KMS-11 (cell line): ENCODE measurements around the gene RAD51B.

Source experiments
- H2AFZ ChIP-seq: fragments of 200-600 bp; sonication (generic); 2 replicates; pipeline ENCODE4 v1.6.1; 2016; ENCODE audit warnings: antibody characterized with exemption, mixed run types, low read depth
- H3K27ac ChIP-seq: fragments of 200-600 bp; sonication (generic); 2 replicates; pipeline ENCODE4 v1.6.1; 2016; ENCODE audit warnings: mild to moderate bottlenecking, mixed run types
- H3K27me3 ChIP-seq: fragments of 200-600 bp; sonication (generic); 2 replicates; pipeline ENCODE4 v1.6.1; 2017; ENCODE audit warnings: mild to moderate bottlenecking, low read depth, mixed run types, moderate library complexity; ENCODE audit not compliant: insufficient read depth
- H3K36me3 ChIP-seq: fragments of 200-600 bp; sonication (generic); 2 replicates; pipeline ENCODE4 v1.6.1; 2017; ENCODE audit warnings: mild to moderate bottlenecking, mixed run types; ENCODE audit not compliant: insufficient read depth
- H3K4me1 ChIP-seq: fragments of 200-600 bp; sonication (generic); 2 replicates; pipeline ENCODE4 v1.6.1; 2016; ENCODE audit warnings: mild to moderate bottlenecking, low read depth, mixed run types; ENCODE audit not compliant: poor library complexity, severe bottlenecking
- H3K4me2 ChIP-seq: fragments of 200-600 bp; sonication (generic); 2 replicates; pipeline ENCODE4 v1.7.0; 2016; ENCODE audit warnings: mild to moderate bottlenecking, mixed run types
- H3K4me3 ChIP-seq: fragments of 200-600 bp; sonication (generic); IDR thresholded peaks from 2 replicates; pipeline ENCODE4 v1.6.1; 2017; ENCODE audit warnings: low read depth, low read length, mixed read lengths; ENCODE audit not compliant: insufficient read depth
- H3K79me2 ChIP-seq: fragments of 200-600 bp; sonication (generic); 2 replicates; pipeline ENCODE4 v1.6.1; 2016; ENCODE audit warnings: low read depth, mixed run types; ENCODE audit not compliant: insufficient read depth
- H3K9ac ChIP-seq: fragments of 200-600 bp; sonication (generic); 2 replicates; pipeline ENCODE4 v1.6.1; 2016; ENCODE audit warnings: mild to moderate bottlenecking, mixed run types
- H4K20me1 ChIP-seq: fragments of 200-600 bp; sonication (generic); 2 replicates; pipeline ENCODE4 v1.6.1; 2016; ENCODE audit warnings: mild to moderate bottlenecking, mixed run types; ENCODE audit not compliant: insufficient read depth
- TF ChIP-seq, protein P1 (sequence below): fragments of 200-600 bp; sonication (generic); conservative IDR thresholded peaks from 2 replicates; pipeline ENCODE4 v1.6.1; 2017; ENCODE audit warnings: low read depth, mild to moderate bottlenecking, antibody characterized with exemption, low read length, moderate library complexity, mixed read lengths

Gene RAD51B

DNA sequence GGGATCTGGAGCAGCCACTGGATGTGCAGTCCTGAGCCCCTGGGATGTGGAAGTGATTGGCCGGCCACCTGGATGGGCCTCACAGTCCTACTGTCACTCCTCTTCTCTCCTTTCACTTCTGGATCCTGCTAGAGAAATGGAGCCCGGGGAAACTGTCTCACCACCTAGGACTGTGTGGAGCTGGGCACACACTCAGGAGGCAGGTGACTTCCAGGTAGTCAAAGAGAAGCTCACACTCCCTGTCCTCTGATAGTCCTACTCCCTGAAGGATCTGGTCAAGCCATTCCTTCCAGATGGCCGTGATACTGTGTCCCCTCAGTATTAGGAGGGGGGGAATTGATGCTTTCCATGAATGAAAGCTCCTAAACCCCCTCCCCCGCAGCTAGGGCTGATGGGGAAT lies 772.2 kb downstream of the RAD51B start:
- H3K36me3 ChIP-seq = no peaks in the 10 kb centered on the region
- no peak overlapping the region for H2AFZ ChIP-seq
- H3K9ac ChIP-seq = no peak overlapping the region
- H3K27me3 ChIP-seq = no peaks in the 10 kb centered on the region
- no peak overlapping the region for H3K4me2 ChIP-seq
- no peaks in the 10 kb centered on the region for H4K20me1 ChIP-seq
- H3K4me1 ChIP-seq = no peaks in the 10 kb centered on the region
- H3K4me3 ChIP-seq = no peak overlapping the region
- no peak overlapping the region for H3K27ac ChIP-seq
- H3K79me2 ChIP-seq = no peaks in the 10 kb centered on the region
- TF ChIP-seq, protein P1, sequence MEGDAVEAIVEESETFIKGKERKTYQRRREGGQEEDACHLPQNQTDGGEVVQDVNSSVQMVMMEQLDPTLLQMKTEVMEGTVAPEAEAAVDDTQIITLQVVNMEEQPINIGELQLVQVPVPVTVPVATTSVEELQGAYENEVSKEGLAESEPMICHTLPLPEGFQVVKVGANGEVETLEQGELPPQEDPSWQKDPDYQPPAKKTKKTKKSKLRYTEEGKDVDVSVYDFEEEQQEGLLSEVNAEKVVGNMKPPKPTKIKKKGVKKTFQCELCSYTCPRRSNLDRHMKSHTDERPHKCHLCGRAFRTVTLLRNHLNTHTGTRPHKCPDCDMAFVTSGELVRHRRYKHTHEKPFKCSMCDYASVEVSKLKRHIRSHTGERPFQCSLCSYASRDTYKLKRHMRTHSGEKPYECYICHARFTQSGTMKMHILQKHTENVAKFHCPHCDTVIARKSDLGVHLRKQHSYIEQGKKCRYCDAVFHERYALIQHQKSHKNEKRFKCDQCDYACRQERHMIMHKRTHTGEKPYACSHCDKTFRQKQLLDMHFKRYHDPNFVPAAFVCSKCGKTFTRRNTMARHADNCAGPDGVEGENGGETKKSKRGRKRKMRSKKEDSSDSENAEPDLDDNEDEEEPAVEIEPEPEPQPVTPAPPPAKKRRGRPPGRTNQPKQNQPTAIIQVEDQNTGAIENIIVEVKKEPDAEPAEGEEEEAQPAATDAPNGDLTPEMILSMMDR = no peak

DNA sequence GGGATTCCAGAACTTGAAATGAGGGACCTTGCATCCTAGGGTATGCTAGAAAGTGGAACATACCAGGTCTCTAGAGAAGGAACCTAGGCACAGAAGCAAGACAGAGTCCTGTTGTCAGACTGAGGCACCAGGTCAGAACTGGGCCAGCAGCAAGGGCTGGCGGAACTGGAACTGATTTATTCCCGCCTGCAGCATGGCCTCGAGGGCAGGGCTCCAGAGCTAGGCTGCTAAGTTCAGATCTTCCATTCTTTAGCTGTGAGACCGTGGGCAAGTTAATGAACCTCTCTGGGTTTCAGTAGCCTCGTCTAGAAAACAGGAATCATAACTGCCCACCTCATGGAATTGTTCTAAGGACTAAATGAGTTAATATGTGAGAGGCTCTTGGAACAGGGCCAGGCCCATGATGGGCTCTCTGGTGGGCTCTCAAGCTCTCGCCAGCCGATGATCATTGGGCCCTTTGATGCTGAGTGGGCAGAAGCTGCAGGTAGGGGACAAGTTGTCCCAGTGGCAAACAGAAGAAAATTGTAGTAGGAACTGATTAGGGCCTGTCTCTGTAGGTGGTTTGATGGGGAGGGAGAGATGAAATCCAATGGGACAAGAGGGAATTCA lies 773.5 kb downstream of the RAD51B start:
- H3K4me2 ChIP-seq = no peak overlapping the region
- no peaks in the 10 kb centered on the region for H3K27me3 ChIP-seq
- H3K4me1 ChIP-seq = no peaks in the 10 kb centered on the region
- no peaks in the 10 kb centered on the region for H3K79me2 ChIP-seq
- no peak overlapping the region for H3K4me3 ChIP-seq
- no peak overlapping the region for H3K27ac ChIP-seq
- H4K20me1 ChIP-seq = no peaks in the 10 kb centered on the region
- no peak overlapping the region for H2AFZ ChIP-seq
- H3K36me3 ChIP-seq = no peaks in the 10 kb centered on the region
- no peak overlapping the region for H3K9ac ChIP-seq
- TF ChIP-seq, protein P1 = no peak

DNA sequence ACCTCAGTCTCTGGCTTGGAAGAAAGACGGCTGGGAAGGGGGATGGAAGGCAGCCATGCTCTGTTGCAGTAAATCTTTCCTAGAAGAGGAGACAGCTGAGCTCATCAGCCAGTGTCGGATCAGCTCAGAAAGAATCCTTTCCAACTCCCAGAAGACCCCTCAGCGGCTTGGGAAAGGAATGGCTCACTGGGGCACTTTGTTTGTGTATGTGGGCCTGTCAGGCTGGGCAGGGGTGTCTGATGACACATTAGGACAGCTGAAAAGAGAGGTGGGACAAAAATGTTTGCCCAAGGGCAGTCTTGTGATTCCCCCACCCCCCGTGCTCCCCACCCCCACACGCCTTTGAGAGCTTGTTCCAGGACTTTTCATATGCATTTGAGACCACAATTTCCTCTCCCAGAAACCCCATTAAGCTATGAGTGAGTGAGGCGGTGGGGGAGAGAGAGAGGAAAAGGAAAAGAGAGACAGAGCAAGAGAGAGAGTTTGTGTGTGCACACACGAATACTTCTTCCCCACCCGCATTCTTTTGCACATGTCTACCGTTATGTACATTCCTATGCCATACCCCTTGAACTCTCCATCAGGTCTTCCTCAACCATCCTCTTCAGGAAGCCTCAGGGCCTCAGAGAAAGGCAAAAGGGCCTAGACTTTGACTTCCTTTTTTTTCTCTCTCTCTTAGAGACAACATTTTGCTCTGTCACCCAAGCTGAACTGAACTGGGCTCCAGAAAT lies 774.4 kb downstream of the RAD51B start:
- Histone ChIP-seq H2AFZ (no peak overlapping the region), H3K9ac (no peak overlapping the region), H4K20me1 (no peaks in the 10 kb centered on the region), H3K79me2 (no peaks in the 10 kb centered on the region), H3K27ac (no peak overlapping the region), H3K4me1 (no peaks in the 10 kb centered on the region), H3K36me3 (no peaks in the 10 kb centered on the region), H3K4me3 (no peak overlapping the region), H3K4me2 (no peak overlapping the region), H3K27me3 (no peaks in the 10 kb centered on the region)
- TF ChIP-seq, protein P1 = no peak

DNA sequence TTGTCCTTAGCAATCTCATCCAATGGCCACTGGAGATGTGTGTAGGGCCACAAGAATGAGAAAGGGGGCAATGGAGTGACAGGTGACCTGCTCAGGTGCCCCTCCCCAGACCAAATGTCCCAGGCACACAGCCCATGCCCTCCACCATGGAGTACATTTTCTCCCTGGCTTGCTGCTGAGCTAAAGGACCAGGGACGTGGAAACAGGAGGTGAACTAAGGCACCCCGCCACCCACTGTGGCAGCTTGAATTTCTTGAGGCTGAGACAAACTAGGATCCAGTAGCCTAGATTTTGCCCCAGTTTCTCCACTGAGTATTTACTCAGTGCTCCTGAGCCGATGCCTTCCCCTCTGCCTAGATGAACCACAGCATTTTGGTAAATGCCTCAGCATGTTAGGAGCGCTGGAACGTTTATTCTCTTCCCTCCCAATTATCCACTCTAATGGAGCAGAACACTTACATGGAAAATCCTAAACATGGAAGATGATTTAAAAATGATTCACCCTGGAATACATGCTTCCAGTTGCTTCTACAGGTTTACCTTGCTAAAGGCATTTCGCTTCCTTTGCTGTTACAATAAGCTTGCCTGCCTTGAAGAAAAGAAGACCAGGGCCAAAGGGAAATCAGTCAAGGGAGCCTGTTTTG lies 775.3 kb downstream of the RAD51B start:
- H2AFZ ChIP-seq = no peak overlapping the region
- no peaks in the 10 kb centered on the region for H3K27me3 ChIP-seq
- no peak overlapping the region for H3K4me2 ChIP-seq

More for the DNA sequence above, 775.3 kb downstream of the RAD51B start:
- Histone ChIP-seq H3K4me3 (no peak overlapping the region), H4K20me1 (no peaks in the 10 kb centered on the region), H3K9ac (no peak overlapping the region), H3K27ac (no peak overlapping the region), H3K79me2 (no peaks in the 10 kb centered on the region), H3K36me3 (no peaks in the 10 kb centered on the region), H3K4me1 (no peaks in the 10 kb centered on the region)
- TF ChIP-seq, protein P1 = no peak
